GM21529 (cell line): Measurements from ENCODE around the gene RAPGEFL1.
"Not testable (repeated sequence)": the region's sequence is repeated elsewhere in the genome, so short reads cannot be mapped to it uniquely, and the experiment has no call there.

Source experiments
- ATAC-seq: cut with Tn5 transposase; IDR thresholded peaks from one replicate; pipeline ENCODE4 v1.9.1; 2021; ENCODE audit not compliant: unreplicated experiment

RAPGEFL1 gene, protein sequence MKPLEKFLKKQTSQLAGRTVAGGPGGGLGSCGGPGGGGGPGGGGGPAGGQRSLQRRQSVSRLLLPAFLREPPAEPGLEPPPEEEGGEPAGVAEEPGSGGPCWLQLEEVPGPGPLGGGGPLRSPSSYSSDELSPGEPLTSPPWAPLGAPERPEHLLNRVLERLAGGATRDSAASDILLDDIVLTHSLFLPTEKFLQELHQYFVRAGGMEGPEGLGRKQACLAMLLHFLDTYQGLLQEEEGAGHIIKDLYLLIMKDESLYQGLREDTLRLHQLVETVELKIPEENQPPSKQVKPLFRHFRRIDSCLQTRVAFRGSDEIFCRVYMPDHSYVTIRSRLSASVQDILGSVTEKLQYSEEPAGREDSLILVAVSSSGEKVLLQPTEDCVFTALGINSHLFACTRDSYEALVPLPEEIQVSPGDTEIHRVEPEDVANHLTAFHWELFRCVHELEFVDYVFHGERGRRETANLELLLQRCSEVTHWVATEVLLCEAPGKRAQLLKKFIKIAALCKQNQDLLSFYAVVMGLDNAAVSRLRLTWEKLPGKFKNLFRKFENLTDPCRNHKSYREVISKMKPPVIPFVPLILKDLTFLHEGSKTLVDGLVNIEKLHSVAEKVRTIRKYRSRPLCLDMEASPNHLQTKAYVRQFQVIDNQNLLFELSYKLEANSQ

DNA sequence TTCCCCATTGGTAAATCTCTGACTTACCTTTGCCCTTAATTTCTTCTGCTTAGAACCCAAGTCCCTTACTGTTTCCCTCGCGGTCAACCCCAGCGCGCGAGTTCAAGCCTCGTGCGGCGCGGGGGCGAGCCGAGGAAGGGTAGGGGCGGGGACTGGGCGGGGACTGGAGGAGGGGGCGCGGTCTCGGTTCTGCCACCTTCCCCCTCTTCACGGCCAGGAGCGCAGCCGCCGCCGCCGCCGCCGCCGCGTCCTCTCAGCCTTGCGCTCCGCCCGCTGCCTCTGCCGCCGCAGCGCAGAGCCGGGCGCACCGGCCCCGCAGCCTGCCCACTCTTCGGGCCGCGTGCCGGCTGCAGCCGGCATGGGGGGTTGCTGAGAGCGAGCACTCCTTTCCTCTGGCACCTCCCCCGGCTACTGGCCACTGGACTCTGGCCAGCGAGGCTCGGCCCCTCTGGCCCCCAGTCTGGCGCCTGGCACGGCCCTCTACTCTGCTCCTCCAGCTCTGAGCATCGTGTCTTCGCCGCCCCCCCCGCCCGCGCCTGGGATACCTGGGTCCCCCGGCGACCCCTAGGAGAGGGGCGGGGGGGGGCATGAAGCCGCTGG, at the start of gene RAPGEFL1:
RAPGEFL1 (plus strand) TSS at position 196 of the 600 bp plus-strand sequence; CDS start at position 588, 392 bp downstream.
- ATAC-seq, result peak; percentile 72

DNA sequence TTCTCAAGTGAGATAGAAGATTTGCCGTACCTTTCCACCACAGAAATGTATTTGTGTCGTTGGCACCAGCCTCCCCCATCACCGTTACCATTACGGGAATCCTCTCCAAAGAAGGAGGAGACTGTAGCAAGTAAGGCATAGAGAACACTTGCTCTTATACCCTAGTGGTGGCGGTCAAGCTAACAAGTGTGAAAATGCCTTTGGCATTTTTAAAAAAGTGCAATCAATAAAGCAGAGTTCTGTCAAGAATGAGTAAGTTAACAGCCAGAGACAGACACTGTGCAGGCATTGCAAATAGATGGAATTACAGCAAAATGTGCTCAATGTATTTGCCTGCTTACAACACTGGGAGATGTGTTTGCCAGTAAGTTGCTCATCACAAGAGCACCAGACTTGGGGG, 47.8 kb upstream of the RAPGEFL1 start:
- ATAC-seq, result no peak

DNA sequence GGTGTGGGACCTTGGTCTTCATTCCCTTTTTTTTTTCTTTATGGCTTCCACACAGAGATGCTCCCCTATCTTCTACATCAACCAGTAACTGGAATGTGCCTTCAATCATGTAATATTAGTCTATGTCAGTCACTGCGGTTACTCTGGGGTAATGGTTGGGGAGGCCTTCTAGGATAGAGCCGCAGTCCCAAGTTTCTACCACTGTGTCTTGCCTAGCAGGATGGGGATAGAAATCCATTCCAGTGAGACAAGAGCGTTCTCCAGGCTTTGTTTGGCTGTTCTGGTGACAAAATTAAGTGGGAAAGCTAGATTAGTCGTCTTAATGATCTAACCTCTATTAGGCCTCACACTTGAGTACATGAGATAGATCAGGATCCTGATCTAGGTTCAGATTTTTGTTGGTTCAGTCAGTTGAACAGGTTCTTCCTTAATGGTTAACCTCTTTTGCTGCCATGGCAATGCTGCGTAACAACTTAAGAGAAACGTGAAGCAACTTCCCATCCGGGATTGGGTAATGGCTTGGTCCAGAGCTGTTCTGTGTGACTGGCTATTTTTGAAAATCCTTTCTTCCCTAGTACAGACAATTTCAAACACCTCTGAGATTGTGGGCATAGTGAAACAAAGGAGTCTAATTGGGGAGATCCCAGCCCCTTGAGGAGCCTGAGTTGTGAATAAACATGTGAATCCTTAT, 46.8 kb upstream of the RAPGEFL1 start:
- ATAC-seq, result no peak

DNA sequence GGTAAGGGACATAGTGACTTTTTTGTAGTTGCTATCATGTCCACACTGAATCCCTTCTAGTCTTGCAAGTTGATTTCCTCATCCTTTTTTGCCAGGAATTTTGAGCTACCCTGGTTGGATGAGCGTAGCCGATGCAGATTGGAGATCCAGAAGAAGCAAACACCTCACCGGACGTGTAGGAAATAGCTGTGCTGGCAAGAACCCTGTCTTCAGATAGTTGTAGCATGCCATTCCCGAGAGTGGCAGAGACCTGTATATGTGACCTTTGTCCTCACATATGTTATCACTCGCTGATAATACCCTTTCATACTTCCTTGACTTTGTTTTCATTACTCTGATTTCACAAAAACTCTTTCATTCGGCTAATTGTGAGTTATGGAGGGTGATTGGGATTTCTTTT, 43.1 kb upstream of the RAPGEFL1 start:
- ATAC-seq, result no peak

DNA sequence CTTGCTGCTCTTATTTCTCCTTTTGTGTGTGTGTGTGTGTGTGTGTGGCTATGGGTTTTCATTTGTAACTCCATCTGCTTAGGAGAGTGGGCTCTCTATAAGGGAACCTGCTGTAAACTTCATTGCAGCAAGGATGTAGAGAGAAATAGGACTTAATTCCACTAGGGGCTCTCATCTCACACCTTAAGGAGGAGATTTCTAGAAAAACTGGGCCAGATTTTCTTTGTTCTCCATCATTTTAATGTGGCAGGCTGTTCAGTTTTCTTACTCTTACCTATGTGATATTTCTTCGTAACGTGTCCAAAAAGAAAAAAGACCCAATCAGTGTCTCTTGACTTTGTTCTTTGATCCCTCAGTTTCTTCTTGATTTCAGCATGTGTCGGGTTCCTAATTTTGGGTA, 41.5 kb upstream of the RAPGEFL1 start:
- ATAC-seq, result no peak

DNA sequence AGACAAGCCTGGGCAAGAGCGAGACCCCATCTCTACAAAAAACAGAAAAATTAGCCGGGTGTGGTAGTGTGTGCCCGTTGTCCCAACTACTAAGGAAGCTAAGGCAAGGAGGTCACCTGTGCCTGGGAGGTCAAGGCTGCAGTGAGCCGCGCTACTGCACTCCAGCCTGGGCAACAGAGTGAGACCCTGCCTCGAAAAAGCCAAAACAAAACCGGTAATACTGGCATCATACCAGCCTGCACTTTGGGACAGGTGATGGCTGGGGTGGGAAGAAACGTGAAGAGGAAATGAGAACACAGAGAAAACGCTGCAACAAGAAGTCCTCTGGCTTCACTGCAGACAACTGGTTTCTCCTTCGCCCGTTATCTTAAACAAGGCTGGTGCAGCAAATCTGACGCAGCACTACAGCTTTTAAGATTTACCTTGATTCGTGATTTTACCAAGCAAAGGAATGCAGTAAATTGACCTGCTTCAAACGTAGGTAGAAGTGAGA, 37.7 kb upstream of the RAPGEFL1 start:
- ATAC-seq, result peak; percentile 17

DNA sequence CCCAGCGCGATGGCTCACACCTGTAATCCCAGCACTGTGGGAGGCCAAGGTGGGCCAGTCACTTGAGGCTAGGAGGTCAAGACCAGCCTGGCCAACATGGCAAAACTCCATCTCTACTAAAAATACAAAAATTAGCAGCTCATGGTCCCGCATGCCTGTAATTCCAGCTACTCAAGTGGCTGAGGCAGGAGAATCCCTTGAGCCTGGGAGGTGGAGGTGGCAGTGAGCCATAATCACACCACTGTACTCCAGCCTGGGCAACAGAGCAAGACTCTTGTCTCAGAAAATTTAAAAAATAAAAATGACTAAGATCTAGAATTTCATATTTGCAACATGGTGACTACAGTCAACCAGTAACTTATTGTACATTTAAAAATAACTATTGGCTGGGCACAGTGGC, 34.1 kb upstream of the RAPGEFL1 start:
- not testable (repeated sequence) for ATAC-seq

DNA sequence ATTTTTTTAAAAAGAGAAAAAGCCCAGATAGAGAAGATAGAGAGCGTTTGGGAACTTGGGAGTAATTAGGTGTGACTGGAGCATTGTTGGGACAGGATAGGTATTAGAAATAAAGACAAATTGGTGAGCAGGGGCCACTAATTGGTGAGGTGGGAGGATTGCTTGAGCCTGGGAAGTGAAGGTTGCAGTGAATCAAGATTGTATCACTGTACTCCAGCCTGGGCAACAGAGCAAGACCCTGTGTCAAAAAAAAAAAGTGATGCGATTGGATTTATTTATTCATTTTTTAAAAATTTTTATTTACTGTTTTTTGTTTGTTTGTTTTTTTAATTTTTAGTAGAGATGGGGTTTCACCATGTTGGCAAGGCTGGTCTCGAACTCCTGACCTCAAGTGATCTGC, 31.8 kb upstream of the RAPGEFL1 start:
- no peak for ATAC-seq

DNA sequence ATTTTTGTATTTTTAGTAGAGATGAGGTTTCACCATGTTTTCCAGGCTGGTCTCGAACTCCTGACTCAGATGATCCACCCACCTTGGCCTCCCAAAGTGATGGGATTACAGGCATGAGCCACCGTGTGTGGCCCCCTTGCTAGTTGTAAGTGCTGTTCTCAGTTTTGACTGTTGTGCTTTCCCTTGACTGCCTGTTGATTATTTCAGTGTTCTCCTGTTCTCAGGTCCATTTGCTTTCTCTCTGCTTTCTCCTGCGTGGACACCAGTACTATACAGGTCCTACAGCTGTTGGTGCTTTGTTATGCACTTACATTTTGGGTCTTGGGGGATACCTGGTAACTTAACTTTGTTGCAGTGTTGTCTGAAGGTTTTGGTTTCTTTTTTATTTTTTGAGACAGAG, 28.7 kb upstream of the RAPGEFL1 start:
- ATAC-seq, result no peak

DNA sequence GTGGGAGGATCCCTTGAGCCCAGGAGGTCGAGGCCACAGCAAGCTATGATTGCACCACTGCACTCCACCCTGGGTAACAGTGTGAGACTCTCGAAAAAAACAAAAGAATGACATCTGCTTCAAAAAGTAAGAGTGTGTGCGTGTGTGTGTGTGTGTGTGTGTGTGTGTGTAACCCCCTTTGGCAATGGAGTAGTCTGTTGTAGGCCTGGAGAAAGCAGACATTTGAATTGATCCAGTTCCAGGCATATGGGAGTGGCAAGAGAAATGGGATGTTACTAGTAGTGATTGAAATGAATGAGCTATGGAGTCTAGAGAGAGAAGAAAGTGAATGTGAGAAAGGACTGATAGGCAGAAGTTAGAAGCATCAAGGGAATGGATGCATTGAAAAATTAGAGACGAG, 27.0 kb upstream of the RAPGEFL1 start:
- ATAC-seq, result no peak

DNA sequence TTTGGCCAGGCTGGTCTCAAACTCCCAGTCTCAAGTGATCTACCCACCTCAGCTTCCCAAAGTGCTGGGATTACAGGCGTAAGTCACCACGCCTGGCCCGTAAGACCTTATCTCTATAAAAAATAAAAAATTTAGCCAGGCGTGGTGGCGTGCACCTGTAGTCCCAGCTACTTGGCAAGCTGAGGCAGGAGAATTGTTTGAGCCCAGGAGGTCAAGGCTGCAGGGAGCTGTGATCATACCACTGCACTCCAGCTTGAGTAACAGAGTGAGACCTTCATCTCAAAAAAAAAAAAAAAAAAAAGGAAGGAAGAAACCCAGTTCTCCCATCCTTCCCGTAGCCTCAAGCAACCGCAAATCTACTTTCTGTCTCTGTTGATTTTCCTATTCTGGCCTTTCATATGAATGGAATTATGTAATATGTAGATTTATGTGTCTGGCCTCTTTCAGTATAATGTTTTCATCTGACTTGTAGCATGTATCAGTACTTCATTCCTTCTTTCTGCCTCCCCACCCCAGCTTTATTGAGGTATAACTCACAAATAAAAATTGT, 25.8 kb upstream of the RAPGEFL1 start:
- no peak for ATAC-seq

DNA sequence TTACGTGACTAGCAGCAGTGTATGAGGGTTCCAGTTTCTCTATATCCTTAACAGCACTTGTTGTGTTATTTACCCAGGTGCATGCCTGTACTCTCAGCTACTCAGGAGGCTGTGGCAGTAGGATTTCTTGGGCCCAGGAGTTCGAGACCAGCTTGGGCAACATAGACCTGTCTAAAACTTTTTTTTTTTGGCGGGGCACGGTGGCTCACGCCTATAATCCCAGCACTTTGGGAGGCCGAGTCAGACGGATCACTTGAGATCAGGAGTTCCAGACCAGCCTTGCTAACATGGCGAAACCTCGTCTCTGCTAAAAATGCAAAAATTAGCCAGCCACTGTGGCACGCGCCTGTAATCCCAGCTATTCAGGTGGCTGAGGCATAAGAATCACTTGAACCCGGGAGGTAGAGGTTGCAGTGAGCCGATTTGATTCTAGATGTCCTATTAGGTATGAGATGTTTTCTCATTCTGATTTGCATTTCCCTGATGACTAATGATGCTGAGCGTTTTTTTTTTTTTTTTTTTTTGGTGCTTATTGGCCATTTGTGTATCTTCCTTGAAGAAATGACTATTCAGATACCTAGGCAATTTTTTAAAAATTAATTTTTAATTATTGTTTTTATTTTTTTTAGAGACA, 23.6 kb upstream of the RAPGEFL1 start:
- ATAC-seq, result peak; percentile 63

DNA sequence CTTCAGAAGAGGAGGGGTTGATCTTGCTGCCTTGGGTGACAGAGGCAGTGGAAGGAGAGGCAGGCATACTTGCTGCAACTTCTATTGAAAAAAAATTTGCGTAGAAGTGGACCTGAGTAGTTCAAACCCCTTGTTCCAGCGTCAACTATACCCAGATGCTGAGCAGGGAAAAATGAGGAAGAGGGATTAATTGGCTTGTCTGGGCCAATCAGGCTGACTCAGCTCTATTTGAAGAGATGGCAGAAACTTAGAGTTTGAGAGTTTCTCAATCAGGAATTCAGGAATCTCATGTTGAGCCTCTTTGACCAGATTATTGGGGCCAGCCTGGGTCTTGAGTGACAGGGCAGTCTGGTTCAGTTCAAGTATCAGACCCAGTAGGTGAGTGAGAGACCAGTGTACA, 19.3 kb upstream of the RAPGEFL1 start:
- ATAC-seq, result no peak

DNA sequence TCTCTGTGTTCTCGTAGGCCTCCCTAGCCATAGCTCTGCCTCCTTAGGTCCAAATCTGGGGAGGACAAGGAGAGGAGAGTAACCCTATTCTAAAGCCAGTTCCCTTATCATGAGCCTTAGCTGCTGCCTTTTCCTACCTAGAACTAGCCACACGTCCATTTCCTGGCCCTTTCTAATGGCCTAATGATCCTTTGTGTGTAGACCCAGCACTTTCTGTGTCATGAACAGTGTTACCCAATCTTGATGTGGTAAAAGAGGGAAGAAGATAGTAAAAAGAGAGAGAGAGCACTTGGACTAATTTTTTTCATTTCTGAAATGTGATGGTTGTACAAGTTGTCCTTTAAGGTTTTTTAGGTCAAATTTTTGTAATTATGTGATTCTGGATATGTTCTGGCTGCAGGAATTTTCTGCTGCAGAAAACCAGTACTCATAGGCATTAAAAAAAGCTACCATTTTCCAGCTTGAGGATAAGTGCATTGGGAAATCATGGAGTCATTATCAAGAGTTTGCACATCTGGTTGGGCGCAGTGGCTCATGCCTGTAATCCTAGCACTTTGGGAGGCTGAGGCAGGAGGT, 18.7 kb upstream of the RAPGEFL1 start:
- no peak for ATAC-seq

DNA sequence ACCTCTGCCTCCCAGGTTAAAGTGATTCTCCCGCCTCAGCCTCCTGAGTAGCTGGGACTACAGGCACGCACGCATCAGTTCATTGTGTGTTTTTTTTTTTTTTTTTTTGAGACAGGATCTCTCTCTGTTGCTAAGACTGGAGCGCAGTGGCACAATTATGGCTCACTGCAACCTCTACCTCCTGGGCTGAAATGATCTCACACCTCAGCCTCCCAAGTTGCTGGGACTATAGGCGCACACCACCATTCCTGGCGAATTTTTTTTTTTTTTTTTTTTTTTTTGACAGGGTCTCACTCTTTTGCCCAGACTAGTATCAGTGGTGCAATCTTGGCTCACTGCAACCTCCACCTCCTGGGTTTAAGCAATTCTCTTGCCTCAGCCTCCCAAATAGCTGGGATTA, 17.8 kb upstream of the RAPGEFL1 start:
- ATAC-seq, result no peak

DNA sequence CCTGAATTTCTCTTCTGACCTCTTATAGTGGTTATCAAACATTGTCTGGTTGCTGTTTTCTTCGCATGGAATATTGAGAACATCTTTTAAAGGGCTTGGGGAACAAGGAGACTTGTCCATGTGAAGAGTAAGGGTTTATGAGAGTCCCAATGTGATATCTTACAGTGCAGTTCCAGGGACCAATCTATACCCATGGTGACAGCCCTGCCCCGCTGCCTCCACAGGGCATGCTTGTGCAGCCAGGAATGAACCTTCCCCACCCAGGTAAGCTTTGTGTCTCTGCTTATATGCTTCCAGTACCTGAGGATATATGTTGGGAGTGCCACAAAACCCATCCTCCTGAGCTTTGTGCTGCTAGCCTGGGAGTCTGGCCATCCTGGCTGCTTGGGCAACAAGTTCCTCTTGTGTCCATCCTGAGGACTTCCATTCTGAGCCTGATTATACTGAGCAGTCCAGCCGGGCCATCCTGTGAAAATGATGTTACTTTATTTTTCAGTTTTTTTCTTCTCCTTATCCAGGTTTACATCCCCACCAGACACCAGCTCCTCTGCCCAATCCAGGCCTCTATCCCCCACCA, 9.5 kb upstream of the RAPGEFL1 start:
- ATAC-seq, result no peak

DNA sequence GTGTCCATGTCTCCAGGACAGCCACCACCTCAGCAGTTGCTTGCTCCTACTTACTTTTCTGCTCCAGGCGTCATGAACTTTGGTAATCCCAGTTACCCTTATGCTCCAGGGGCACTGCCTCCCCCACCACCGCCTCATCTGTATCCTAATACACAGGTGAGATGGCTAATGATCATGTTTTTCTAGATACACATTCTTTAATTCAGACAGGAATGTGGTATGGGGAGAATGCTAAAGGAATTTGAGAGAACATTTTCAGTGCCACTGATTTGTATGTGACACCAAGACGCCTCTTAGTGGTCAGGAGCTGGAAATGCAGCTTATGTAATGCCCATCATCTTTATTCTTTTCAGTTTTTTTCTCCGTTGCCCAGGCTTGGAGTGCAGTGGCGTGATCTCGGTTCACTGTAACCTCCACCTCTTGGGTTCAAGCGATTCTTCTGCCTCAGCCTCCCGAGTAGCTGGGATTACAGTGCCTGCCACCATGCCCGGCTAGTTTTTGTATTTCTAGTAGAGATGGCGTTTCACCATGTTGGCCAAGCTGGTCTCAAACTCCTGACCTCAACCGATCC, 8.9 kb upstream of the RAPGEFL1 start:
- no peak for ATAC-seq

DNA sequence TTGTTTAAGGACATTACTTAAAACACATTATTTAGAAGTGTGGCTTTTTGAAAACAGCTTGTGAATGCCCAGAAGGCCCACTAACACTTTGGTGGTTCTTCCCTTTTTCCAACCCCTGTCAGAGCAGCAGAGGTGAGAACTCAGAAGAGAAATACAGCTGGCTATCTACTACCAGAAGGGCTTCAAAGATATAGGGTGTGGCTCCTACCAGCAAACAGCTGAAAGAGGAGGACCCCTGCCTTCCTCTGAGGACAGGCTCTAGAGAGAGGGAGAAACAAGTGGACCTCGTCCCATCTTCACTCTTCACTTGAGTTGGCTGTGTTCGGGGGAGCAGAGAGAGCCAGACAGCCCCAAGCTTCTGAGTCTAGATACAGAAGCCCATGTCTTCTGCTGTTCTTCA, 6.9 kb upstream of the RAPGEFL1 start:
- ATAC-seq, result no peak

DNA sequence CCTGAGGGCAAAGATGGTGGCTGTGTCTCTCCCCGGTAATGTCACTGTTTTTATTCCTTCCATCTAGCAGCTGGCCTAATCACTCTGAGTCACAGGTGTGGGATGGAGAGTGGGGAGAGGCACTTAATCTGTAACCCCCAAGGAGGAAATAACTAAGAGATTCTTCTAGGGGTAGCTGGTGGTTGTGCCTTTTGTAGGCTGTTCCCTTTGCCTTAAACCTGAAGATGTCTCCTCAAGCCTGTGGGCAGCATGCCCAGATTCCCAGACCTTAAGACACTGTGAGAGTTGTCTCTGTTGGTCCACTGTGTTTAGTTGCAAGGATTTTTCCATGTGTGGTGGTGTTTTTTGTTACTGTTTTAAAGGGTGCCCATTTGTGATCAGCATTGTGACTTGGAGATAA, 5.5 kb upstream of the RAPGEFL1 start:
- no peak for ATAC-seq
